ENCODE measurements around the gene STK11IP. TPM values are rescaled to one million over a fixed set of nuclear protein-coding genes. Genes with fewer than 3 reads are reported as not detected.

Gene STK11IP
- total and polyA plus RNA-seq, 2 of the 13 experiments (the other 11 are each of a cell fraction or from before 2014, with no cell fraction given), result 12.8 to 24.0 TPM

GRCh38 chr2:219626540-219626939 lies 28.9 kb downstream of the STK11IP start:
- DNase-seq (ENCODE audit: low spot score), result peak; percentile 35
- Histone ChIP-seq H2AFZ (ENCODE audit: low read length) (no peak overlapping the region), H3K36me3 (replicated peaks in 1 of 2; ENCODE audit: control insufficient read depth in 1 of 2, insufficient read depth in 2 of 2, low read length in 2 of 2) (no peaks in the 10 kb centered on the region), H3K79me2 (ENCODE audit: insufficient read depth, low read length) (no peaks in the 10 kb centered on the region), H3K4me2 (ENCODE audit: low read depth, low read length) (peak overlapping the region; percentile 81), H3K27me3 (ENCODE audit: control insufficient read depth in 1 of 2, insufficient read depth in 2 of 2, low read length in 2 of 2) (peaks cover 25 to 86% of the 10 kb centered on the region in 2 experiments), H3K4me3 (replicated peaks in 1 of 3; ENCODE audit: insufficient read depth in 1 of 3, low read depth in 2 of 3, low read length in 3 of 3) (peak overlapping the region in 1 of 3 experiments; percentile 72; a peak in 1 of 6 replicates), H3K4me1 (ENCODE audit: insufficient read depth, low read length) (peaks cover 44% of the 10 kb centered on the region), H3K27ac (ENCODE audit: extremely low read length, insufficient read depth, low read length) (no peak overlapping the region), H3K9me3 (ENCODE audit: low read length) (no peaks in the 10 kb centered on the region), H4K20me1 (ENCODE audit: insufficient read depth, low read length) (no peaks in the 10 kb centered on the region), H3K9ac (ENCODE audit: insufficient read depth, low read depth, low read length) (no peak overlapping the region)
- intact Hi-C loops (cut with micrococcal nuclease; ENCODE audit: unreplicated experiment) (loop anchor here (5.0 kb wide), 1 partner anchor 49 kb away; no protein-coding TSS in a partner anchor), in situ Hi-C loops (cut with HindIII; ENCODE audit: extremely low pct_ligation_motif_present, low pct_unique_long_range_greater_than_20kb) (no loop called here)
- ChIA-PET POLR2A (interaction anchor here (0.7 to 1.2 kb wide), 2 partner anchors 49 to 83 kb away, joined by 3 to 4 read pairs; partner anchors contain the start of genes CHPF and TMEM198), CTCF (ENCODE audit: low intra/inter-chr PET ratio, low total read pairs) (interaction anchor here (0.8 kb wide), 1 partner anchor 84 kb away, joined by 3 read pairs; no protein-coding TSS in a partner anchor)
- FAIRE-seq, result peak; percentile 37
- no TSS peak for BruUV-seq (replicated peaks)
- WGBS (ENCODE audit: low lambda C conversion rate), result 18% methylated on average over 8 of the region's 8 CpGs
- ATAC-seq, result peak; percentile 51
- TF ChIP-seq, protein P1, sequence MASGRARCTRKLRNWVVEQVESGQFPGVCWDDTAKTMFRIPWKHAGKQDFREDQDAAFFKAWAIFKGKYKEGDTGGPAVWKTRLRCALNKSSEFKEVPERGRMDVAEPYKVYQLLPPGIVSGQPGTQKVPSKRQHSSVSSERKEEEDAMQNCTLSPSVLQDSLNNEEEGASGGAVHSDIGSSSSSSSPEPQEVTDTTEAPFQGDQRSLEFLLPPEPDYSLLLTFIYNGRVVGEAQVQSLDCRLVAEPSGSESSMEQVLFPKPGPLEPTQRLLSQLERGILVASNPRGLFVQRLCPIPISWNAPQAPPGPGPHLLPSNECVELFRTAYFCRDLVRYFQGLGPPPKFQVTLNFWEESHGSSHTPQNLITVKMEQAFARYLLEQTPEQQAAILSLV (CRISPR knock-in tag; IDR thresholded peaks at IDR 0.05; ENCODE audit: borderline replicate concordance), result no peak
- TF ChIP-seq, protein P2, sequence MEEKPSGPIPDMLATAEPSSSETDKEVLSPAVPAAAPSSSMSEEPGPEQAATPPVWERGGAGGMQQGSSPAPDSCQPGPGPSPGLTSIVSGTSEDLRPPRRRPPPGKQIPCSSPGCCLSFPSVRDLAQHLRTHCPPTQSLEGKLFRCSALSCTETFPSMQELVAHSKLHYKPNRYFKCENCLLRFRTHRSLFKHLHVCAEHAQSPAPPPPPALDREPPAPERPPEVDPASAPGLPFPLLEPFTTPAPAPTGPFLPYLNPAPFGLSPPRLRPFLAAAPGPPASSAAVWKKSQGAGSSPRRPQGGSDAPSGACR (CRISPR knock-in tag; IDR thresholded peaks at IDR 0.05), result no peak
- TF ChIP-seq, protein P3, sequence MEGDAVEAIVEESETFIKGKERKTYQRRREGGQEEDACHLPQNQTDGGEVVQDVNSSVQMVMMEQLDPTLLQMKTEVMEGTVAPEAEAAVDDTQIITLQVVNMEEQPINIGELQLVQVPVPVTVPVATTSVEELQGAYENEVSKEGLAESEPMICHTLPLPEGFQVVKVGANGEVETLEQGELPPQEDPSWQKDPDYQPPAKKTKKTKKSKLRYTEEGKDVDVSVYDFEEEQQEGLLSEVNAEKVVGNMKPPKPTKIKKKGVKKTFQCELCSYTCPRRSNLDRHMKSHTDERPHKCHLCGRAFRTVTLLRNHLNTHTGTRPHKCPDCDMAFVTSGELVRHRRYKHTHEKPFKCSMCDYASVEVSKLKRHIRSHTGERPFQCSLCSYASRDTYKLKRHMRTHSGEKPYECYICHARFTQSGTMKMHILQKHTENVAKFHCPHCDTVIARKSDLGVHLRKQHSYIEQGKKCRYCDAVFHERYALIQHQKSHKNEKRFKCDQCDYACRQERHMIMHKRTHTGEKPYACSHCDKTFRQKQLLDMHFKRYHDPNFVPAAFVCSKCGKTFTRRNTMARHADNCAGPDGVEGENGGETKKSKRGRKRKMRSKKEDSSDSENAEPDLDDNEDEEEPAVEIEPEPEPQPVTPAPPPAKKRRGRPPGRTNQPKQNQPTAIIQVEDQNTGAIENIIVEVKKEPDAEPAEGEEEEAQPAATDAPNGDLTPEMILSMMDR (CRISPR knock-in tag; IDR thresholded peaks at IDR 0.05), result peak; percentile 58
- 0 out of 2 replicates have a peak, but pooled peaks have one; percentile 6 for TF ChIP-seq SALL1 (CRISPR knock-in tag; IDR thresholded peaks at IDR 0.05)
- TF ChIP-seq RBAK (CRISPR knock-in tag; IDR thresholded peaks at IDR 0.05), result no peak
- TF ChIP-seq SSRP1 (CRISPR knock-in tag; IDR thresholded peaks at IDR 0.05), result no peak
- TF ChIP-seq, protein P4, sequence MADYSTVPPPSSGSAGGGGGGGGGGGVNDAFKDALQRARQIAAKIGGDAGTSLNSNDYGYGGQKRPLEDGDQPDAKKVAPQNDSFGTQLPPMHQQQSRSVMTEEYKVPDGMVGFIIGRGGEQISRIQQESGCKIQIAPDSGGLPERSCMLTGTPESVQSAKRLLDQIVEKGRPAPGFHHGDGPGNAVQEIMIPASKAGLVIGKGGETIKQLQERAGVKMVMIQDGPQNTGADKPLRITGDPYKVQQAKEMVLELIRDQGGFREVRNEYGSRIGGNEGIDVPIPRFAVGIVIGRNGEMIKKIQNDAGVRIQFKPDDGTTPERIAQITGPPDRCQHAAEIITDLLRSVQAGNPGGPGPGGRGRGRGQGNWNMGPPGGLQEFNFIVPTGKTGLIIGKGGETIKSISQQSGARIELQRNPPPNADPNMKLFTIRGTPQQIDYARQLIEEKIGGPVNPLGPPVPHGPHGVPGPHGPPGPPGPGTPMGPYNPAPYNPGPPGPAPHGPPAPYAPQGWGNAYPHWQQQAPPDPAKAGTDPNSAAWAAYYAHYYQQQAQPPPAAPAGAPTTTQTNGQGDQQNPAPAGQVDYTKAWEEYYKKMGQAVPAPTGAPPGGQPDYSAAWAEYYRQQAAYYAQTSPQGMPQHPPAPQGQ (CRISPR knock-in tag; IDR thresholded peaks at IDR 0.05; ENCODE audit: borderline replicate concordance), result no peak
- TF ChIP-seq XRCC5 (optimal IDR thresholded peaks at IDR 0.05; ENCODE audit: low read length), result peak; percentile 47
- TF ChIP-seq ZBTB43 (CRISPR knock-in tag; conservative IDR thresholded peaks at IDR 0.05), result no peak
- 0 out of 2 replicates have a peak, but pooled peaks have one; percentile 48 for TF ChIP-seq ZNF670 (CRISPR knock-in tag; IDR thresholded peaks at IDR 0.05; ENCODE audit: borderline replicate concordance)
- peak; percentile 4; the same call in 1 of the 2 replicates for TF ChIP-seq SMC3 (IDR thresholded peaks at IDR 0.05; ENCODE audit: low read length)
- no peak for TF ChIP-seq ZNF556 (CRISPR knock-in tag; IDR thresholded peaks at IDR 0.05; ENCODE audit: borderline replicate concordance)
- TF ChIP-seq RAD21 (CRISPR knock-in tag; IDR thresholded peaks at IDR 0.05), result peak; percentile 17; the same call in 1 of the 2 replicates
- TF ChIP-seq STAG1 (CRISPR knock-in tag; IDR thresholded peaks at IDR 0.05), result peak; percentile 42
- no peak for TF ChIP-seq ZNF512 (CRISPR knock-in tag; IDR thresholded peaks at IDR 0.05)
- peak; percentile 16; the same call in 1 of the 2 replicates for TF ChIP-seq RFX1 (IDR thresholded peaks at IDR 0.05)

Measured in HepG2 (cell line).